Measurements from ENCODE around the gene TRAF3. TPM values are rescaled to one million over a fixed set of nuclear protein-coding genes. Genes with fewer than 3 reads are reported as not detected.

TRAF3 gene
- total RNA-seq, 2 experiments from 2014 or later: 74.4 to 76.8 TPM

DNA sequence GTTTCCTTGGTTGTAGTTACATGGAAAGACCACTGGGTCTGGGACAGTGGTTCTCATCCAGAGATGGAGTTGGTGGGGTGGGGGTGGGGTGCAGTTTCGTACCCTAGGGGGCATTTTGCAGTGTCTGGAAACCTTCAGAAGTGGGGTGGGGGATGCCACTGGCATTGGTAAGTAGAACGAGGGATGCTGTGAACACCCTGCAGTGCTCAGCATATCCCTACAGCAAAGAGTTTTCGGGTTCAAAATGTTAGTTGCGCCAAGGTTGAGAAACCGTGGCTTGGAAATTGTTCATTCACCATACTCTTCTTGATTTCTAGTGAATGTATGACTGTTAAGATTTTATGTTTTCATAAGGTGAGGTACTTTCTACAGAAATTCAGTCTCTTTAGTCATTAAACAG is 28.7 kb downstream of the TRAF3 start:
- intact Hi-C loops (cut with micrococcal nuclease): loop anchor here (1.0 to 10.0 kb wide), 4 partner anchors 16 to 991 kb away; partner anchors contain the start of genes CINP and TECPR2
- H3K36me3 Mint-ChIP-seq (ENCODE audit: low read depth): peaks cover 42% of the 10 kb centered on the region
- H3K9me3 Mint-ChIP-seq: no peaks in the 10 kb centered on the region
- peak; percentile 48 for DNase-seq
- CTCF ChIA-PET: interaction anchor here (1.0 to 1.4 kb wide), 2 partner anchors 16 to 19 kb away, joined by 3 to 8 read pairs; no protein-coding TSS in a partner anchor
- H3K4me3 Mint-ChIP-seq: peak overlapping the region; percentile 54
- peak overlapping the region; percentile 99 for H3K27ac Mint-ChIP-seq
- peaks cover 82% of the 10 kb centered on the region for H3K4me1 Mint-ChIP-seq (ENCODE audit: low read depth)
- no peaks in the 10 kb centered on the region for H3K27me3 Mint-ChIP-seq (ENCODE audit: low read depth)

DNA sequence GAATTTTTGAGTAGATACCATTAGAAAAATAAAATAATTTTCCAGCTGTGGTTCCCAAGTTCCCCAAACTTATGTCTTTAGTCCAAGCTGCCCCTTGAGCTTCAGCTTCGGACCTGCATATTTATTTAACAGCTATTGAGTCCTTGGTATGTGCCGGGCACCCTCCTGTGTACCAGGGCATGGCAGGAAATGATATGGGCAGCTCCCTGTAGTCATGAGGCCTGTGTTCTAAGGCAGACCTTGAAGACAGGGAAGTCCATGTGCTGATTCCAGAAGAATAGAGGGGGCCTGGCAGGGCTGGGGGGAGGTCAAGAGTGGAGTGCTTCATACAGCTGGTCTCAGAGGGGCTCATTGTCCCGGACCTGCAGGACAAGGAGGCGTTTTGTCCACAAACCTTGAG is 29.2 kb downstream of the TRAF3 start:
- H3K27me3 Mint-ChIP-seq (ENCODE audit: low read depth): no peaks in the 10 kb centered on the region
- CTCF ChIA-PET: interaction anchor here (0.6 to 1.4 kb wide), 5 partner anchors 11 to 27 kb away, joined by 3 to 8 read pairs (median 3); no protein-coding TSS in a partner anchor
- no peaks in the 10 kb centered on the region for H3K9me3 Mint-ChIP-seq
- peak overlapping the region; percentile 54 for H3K4me3 Mint-ChIP-seq
- peak overlapping the region; percentile 99 for H3K27ac Mint-ChIP-seq
- H3K36me3 Mint-ChIP-seq (ENCODE audit: low read depth): peaks cover 43% of the 10 kb centered on the region
- intact Hi-C loops (cut with micrococcal nuclease): loop anchor here (2.0 to 10.0 kb wide), 3 partner anchors 32 to 992 kb away; partner anchors contain the start of genes CINP and TECPR2
- peaks cover 87% of the 10 kb centered on the region for H3K4me1 Mint-ChIP-seq (ENCODE audit: low read depth)
- no peak for DNase-seq

DNA sequence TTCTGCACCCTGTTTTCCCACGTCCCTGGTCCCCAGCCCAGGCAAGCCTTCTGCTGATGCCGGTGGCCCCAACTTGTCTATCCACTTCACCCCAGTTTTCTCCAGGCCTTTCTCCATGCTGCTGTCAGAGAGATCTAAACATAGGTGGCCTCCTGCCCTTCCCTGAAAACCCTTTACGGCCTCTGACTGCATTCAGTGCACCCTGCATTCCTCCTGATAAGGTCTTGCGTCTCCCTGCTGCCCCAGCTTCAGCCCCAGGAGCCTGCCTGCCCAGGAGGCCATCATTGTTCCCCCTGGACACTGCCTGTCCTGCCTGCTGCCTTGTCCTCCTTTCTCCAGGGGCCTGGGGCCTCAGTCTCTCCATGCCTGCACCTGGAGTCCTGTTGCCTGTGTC is 29.8 kb downstream of the TRAF3 start:
- peak overlapping the region; percentile 99 for H3K27ac Mint-ChIP-seq
- no peak for DNase-seq
- no peaks in the 10 kb centered on the region for H3K27me3 Mint-ChIP-seq (ENCODE audit: low read depth)
- peaks cover 47% of the 10 kb centered on the region for H3K36me3 Mint-ChIP-seq (ENCODE audit: low read depth)
- H3K4me1 Mint-ChIP-seq (ENCODE audit: low read depth): peaks cover 91% of the 10 kb centered on the region
- intact Hi-C loops (cut with micrococcal nuclease): loop anchor here (1.0 to 10.0 kb wide), 7 partner anchors 8 to 992 kb away; partner anchors contain the start of genes CINP and TECPR2
- CTCF ChIA-PET: interaction anchor here (0.6 to 2.8 kb wide), 6 partner anchors 11 to 28 kb away, joined by 3 to 19 read pairs (median 5); no protein-coding TSS in a partner anchor
- no peaks in the 10 kb centered on the region for H3K9me3 Mint-ChIP-seq
- H3K4me3 Mint-ChIP-seq: peak overlapping the region; percentile 49

GRCh38 chr14:102809870-102810269 is 32.6 kb downstream of the TRAF3 start:
- peaks cover 55% of the 10 kb centered on the region for H3K36me3 Mint-ChIP-seq (ENCODE audit: low read depth)
- no peak overlapping the region for H3K4me3 Mint-ChIP-seq
- peaks cover 91% of the 10 kb centered on the region for H3K4me1 Mint-ChIP-seq (ENCODE audit: low read depth)
- H3K9me3 Mint-ChIP-seq: no peaks in the 10 kb centered on the region
- CTCF ChIA-PET: interaction anchor here (2.8 kb wide), 1 partner anchor 8 kb away, joined by 19 read pairs; no protein-coding TSS in a partner anchor
- intact Hi-C loops (cut with micrococcal nuclease): loop anchor here (5.0 to 10.0 kb wide), 3 partner anchors 448 to 995 kb away; partner anchors contain the start of genes CINP and TECPR2
- no peaks in the 10 kb centered on the region for H3K27me3 Mint-ChIP-seq (ENCODE audit: low read depth)
- no peak for DNase-seq
- H3K27ac Mint-ChIP-seq: peak overlapping the region; percentile 72

DNA sequence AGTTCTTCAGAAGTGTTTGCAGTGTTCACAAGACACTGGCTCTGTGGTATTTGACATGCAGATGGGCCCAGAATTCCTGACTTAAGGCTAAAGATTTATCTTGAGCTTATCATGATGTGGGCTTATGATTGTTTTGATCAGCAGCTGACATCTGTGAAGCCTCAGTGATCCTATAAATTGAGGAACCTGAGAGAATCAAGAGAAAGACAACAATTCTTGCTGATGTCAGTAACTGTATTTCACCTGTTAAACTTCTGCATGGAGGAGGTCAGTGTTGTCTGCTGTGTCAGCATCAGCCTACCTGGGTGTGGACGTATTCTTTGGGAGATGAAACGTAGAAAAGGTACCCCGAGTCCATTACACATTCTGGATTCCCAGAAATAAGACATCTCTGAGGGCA is 33.3 kb downstream of the TRAF3 start:
- DNase-seq: no peak
- Mint-ChIP-seq H3K36me3 (ENCODE audit: low read depth) (peaks cover 56% of the 10 kb centered on the region), H3K4me3 (no peak overlapping the region), H3K4me1 (ENCODE audit: low read depth) (peaks cover 91% of the 10 kb centered on the region), H3K27ac (peak overlapping the region; percentile 54), H3K9me3 (no peaks in the 10 kb centered on the region), H3K27me3 (ENCODE audit: low read depth) (no peaks in the 10 kb centered on the region)
- CTCF ChIA-PET: no interaction called here
- intact Hi-C loops (cut with micrococcal nuclease): loop anchor here (10.0 kb wide), 1 partner anchor 626 kb away; no protein-coding TSS in a partner anchor

GRCh38 chr14:102811254-102811963 is 34.2 kb downstream of the TRAF3 start:
- Mint-ChIP-seq H3K27ac (peak overlapping the region; percentile 56), H3K4me1 (ENCODE audit: low read depth) (peaks cover 89% of the 10 kb centered on the region), H3K9me3 (no peaks in the 10 kb centered on the region), H3K27me3 (ENCODE audit: low read depth) (no peaks in the 10 kb centered on the region), H3K4me3 (no peak overlapping the region), H3K36me3 (ENCODE audit: low read depth) (peaks cover 56% of the 10 kb centered on the region)
- intact Hi-C loops (cut with micrococcal nuclease): loop anchor here (10.0 kb wide), 1 partner anchor 627 kb away; no protein-coding TSS in a partner anchor
- CTCF ChIA-PET: interaction anchor here (1.2 kb wide), 1 partner anchor 31 kb away, joined by 3 read pairs; no protein-coding TSS in a partner anchor
- DNase-seq: no peak

- CTCF ChIA-PET: interaction anchor here (1.2 kb wide), 1 partner anchor 30 kb away, joined by 3 read pairs; no protein-coding TSS in a partner anchor
- H3K4me3 Mint-ChIP-seq: no peak overlapping the region
- H3K9me3 Mint-ChIP-seq: no peaks in the 10 kb centered on the region
- peak overlapping the region; percentile 15 for H3K27ac Mint-ChIP-seq
- intact Hi-C loops (cut with micrococcal nuclease): loop anchor here (10.0 kb wide), 1 partner anchor 627 kb away; no protein-coding TSS in a partner anchor
- H3K27me3 Mint-ChIP-seq (ENCODE audit: low read depth): no peaks in the 10 kb centered on the region
- H3K4me1 Mint-ChIP-seq (ENCODE audit: low read depth): peaks cover 89% of the 10 kb centered on the region
- DNase-seq: no peak
- H3K36me3 Mint-ChIP-seq (ENCODE audit: low read depth): peaks cover 59% of the 10 kb centered on the region
Measured at GRCh38 chr14:102811971-102812370, 34.7 kb downstream of the TRAF3 start.

- Mint-ChIP-seq H3K27ac (peak overlapping the region; percentile 69), H3K4me3 (peak overlapping the region; percentile 26), H3K9me3 (no peaks in the 10 kb centered on the region), H3K36me3 (ENCODE audit: low read depth) (peaks cover 63% of the 10 kb centered on the region), H3K27me3 (ENCODE audit: low read depth) (no peaks in the 10 kb centered on the region), H3K4me1 (ENCODE audit: low read depth) (peaks cover 89% of the 10 kb centered on the region)
- DNase-seq: no peak
- CTCF ChIA-PET: no interaction called here
- intact Hi-C loops (cut with micrococcal nuclease): loop anchor here (10.0 kb wide), 1 partner anchor 629 kb away; no protein-coding TSS in a partner anchor
Measured at GRCh38 chr14:102813691-102814090, 36.4 kb downstream of the TRAF3 start.

DNA sequence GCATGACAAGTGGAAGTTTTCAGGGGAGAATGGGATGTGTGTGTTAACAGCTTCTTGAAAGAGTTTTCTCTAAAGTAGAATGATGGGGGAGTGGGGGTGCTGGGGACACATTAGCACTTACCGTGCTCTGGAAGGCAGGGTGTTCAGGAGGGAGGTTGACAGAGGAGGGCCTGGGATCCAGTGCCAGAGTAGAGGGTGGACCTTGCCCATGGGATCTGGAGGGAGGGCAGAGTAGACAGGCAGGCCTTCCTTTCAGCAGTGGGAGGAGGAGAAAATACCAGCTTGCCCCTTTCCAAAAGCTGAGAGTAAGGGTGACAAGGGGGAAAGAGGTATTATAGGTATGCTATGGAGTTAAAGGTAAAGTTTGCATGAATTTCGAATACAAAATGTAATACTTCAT is 40.1 kb downstream of the TRAF3 start:
- Mint-ChIP-seq H3K36me3 (ENCODE audit: low read depth) (peaks cover 52% of the 10 kb centered on the region), H3K27me3 (ENCODE audit: low read depth) (no peaks in the 10 kb centered on the region), H3K27ac (peak overlapping the region; percentile 72), H3K4me1 (ENCODE audit: low read depth) (peaks cover 84% of the 10 kb centered on the region), H3K9me3 (no peaks in the 10 kb centered on the region), H3K4me3 (no peak overlapping the region)
- CTCF ChIA-PET: interaction anchor here (1.3 to 3.6 kb wide), 2 partner anchors 9 to 33 kb away, joined by 3 to 19 read pairs; no protein-coding TSS in a partner anchor
- no peak for DNase-seq
- intact Hi-C loops (cut with micrococcal nuclease): loop anchor here (10.0 kb wide), 1 partner anchor 633 kb away; no protein-coding TSS in a partner anchor

DNA sequence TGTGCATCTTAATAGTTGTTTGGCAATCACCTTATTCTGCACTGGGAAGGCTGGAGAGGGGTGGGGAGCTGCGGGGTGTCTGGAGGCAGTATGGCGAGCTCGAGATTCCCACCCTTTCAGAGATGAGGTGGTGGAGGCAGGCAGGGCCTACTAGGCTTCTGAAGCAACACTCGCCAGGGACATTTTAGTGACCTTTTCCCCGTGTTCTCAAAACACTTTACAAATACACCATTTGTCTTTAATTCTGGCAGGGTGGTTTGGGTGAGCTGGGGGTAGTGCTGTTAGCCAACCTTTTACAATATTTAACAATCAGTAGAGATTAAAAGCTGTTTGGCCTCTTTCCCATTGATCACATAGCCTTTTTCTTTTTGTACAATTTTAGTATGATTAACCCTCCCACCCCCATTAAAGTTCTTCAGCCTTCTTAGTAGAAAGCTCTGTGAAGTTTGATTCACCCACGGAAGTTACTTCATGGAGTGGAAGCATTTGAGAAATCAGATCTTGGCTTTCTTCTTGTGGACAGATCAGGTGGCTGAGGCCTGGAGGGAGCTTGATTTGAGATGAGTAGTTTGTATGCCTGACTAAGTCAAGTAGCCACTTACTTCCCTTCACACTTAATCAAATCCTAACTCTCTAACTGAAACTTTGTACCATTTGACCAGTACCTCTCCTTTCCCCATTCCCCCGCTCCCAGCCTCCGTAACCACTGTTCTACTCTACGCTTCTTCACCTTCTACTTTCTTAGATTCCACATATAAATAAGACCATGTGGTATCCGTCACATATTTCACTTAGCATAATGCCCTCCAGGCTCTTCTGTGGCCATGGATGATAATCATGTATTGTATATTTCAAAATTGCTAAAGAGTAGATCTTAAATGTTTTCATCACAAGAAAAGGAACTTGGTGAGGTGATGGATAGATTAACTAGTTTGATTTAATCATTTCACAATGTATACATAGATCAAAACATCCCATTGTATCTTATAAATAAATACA is 41.0 kb downstream of the TRAF3 start:
- peak overlapping the region; percentile 87 for H3K27ac Mint-ChIP-seq
- no peak overlapping the region for H3K4me3 Mint-ChIP-seq
- intact Hi-C loops (cut with micrococcal nuclease): loop anchor here (10.0 kb wide), 1 partner anchor 633 kb away; no protein-coding TSS in a partner anchor
- peaks cover 88% of the 10 kb centered on the region for H3K4me1 Mint-ChIP-seq (ENCODE audit: low read depth)
- H3K27me3 Mint-ChIP-seq (ENCODE audit: low read depth): no peaks in the 10 kb centered on the region
- H3K36me3 Mint-ChIP-seq (ENCODE audit: low read depth): peaks cover 51% of the 10 kb centered on the region
- no peaks in the 10 kb centered on the region for H3K9me3 Mint-ChIP-seq
- CTCF ChIA-PET: interaction anchor here (0.6 to 3.6 kb wide), 5 partner anchors 10 to 92 kb away, joined by 3 to 19 read pairs (median 3); no protein-coding TSS in a partner anchor
- no peak for DNase-seq

GRCh38 chr14:102819176-102819628 is 42.0 kb downstream of the TRAF3 start:
- Mint-ChIP-seq H3K27me3 (ENCODE audit: low read depth) (no peaks in the 10 kb centered on the region), H3K4me3 (peak overlapping the region; percentile 44), H3K27ac (peak overlapping the region; percentile 93), H3K4me1 (ENCODE audit: low read depth) (peaks cover 88% of the 10 kb centered on the region), H3K36me3 (ENCODE audit: low read depth) (peaks cover 44% of the 10 kb centered on the region), H3K9me3 (no peaks in the 10 kb centered on the region)
- CTCF ChIA-PET: interaction anchor here (0.6 to 3.6 kb wide), 4 partner anchors 11 to 93 kb away, joined by 3 to 19 read pairs (median 4); no protein-coding TSS in a partner anchor
- intact Hi-C loops (cut with micrococcal nuclease): loop anchor here (10.0 kb wide), 1 partner anchor 634 kb away; no protein-coding TSS in a partner anchor
- DNase-seq: peak; percentile 93

Measured in activated naive CD4-positive, alpha-beta T cell treated with anti-CD3 and anti-CD28 coated beads for 36 hours (primary cell).